Endothelial cell of umbilical vein (primary cell): ENCODE data around the gene P3H2. TPM values are rescaled to one million over a fixed set of nuclear protein-coding genes. Genes with fewer than 3 reads are reported as not detected.

ENCODE experiments used
- BruUV-seq: library from RNA; stranded (reverse); fragments of 400-500 nt; replicated peaks from 2 replicates; lab custom pipeline; 2021; lab: Mats Ljungman, UMichigan
- CTCF ChIA-PET: fragments of 300-600, 350-600 bp; sonication (Branson Sonifier 250); formaldehyde crosslinking; loops from one replicate; lab custom pipeline; 2021; ENCODE audit warnings: antibody characterized with exemption, inconsistent platforms; lab: Charles Lee
- POLR2A ChIA-PET: fragments of 300-600, 350-600 bp; sonication (Branson Sonifier 250); formaldehyde crosslinking; loops from one replicate; lab custom pipeline; 2021; ENCODE audit warnings: antibody characterized with exemption, inconsistent platforms; lab: Charles Lee
- DNase-seq: peaks from one replicate; pipeline ENCODE4 v3.0.0-alpha.2; 2011; ENCODE audit warnings: low read depth, low spot score
- FAIRE-seq: peaks from 2 replicates; lab custom pipeline; 2011; peaks lifted over from hg19 to GRCh38; lab: Jason Lieb, UNC
- H2AFZ ChIP-seq: 2 replicates; pipeline ENCODE4 v1.6.0; 2012; ENCODE audit warnings: low read depth, low read length, control low read depth, inconsistent platforms
- H3K27ac ChIP-seq: 2 replicates; pipeline ENCODE4 v1.5.1; 2011; ENCODE audit warnings: low read depth, mild to moderate bottlenecking, control low read depth, low read length, moderate library complexity; ENCODE audit not compliant: insufficient read depth
- H3K27me3 ChIP-seq, 2 experiments: 2 replicates each; pipeline versions ENCODE4 v1.6.0 to v1.6.1; 2011; ENCODE audit warnings: low read length in 2 of 2, mixed read lengths in 1 of 2; ENCODE audit not compliant: control insufficient read depth in 2 of 2, insufficient read depth in 2 of 2
- H3K36me3 ChIP-seq, 2 experiments: 2 replicates in 1 of 2; 3 replicates in 1 of 2; pipeline ENCODE4 v1.5.1; 2011; ENCODE audit warnings: low read length in 2 of 2, mild to moderate bottlenecking in 1 of 2, moderate library complexity in 1 of 2; ENCODE audit not compliant: control insufficient read depth in 2 of 2, insufficient read depth in 2 of 2; ENCODE audit errors: extremely low read depth in 1 of 2
- H3K4me1 ChIP-seq: 3 replicates; pipeline ENCODE4 v1.5.1; 2011; ENCODE audit warnings: mild to moderate bottlenecking, low read length; ENCODE audit not compliant: control insufficient read depth, insufficient read depth; ENCODE audit errors: extremely low read depth
- H3K4me2 ChIP-seq: 2 replicates; pipeline ENCODE4 v1.6.1; 2011; ENCODE audit warnings: low read length, control low read depth, mixed read lengths; ENCODE audit not compliant: insufficient read depth
- H3K4me3 ChIP-seq, 3 experiments: fragments of 200-600 bp in 1 of 3; sonication (generic), shearing (Covaris generic) in 1 of 3; replicated peaks in 1 of 3; 2 replicates each; pipeline ENCODE4 v1.5.1; 2011 to 2016; ENCODE audit warnings: control low read depth in 3 of 3, low read length in 3 of 3, mild to moderate bottlenecking in 2 of 3, inconsistent platforms in 1 of 3, low read depth in 1 of 3, moderate library complexity in 1 of 3; ENCODE audit not compliant: insufficient read depth in 1 of 3
- H3K79me2 ChIP-seq: 2 replicates; pipeline ENCODE4 v1.6.0; 2012; ENCODE audit warnings: low read length, inconsistent platforms; ENCODE audit not compliant: control insufficient read depth, insufficient read depth
- H3K9ac ChIP-seq: replicated peaks from 2 replicates; pipeline ENCODE3; 2011; ENCODE audit warnings: low read length, control low read depth; ENCODE audit not compliant: insufficient read depth; ENCODE audit errors: extremely low read depth
- H3K9me1 ChIP-seq: replicated peaks from 3 replicates; pipeline ENCODE4 v1.6.0; 2011; ENCODE audit warnings: mild to moderate bottlenecking, low read length; ENCODE audit not compliant: control insufficient read depth, insufficient read depth; ENCODE audit errors: extremely low read depth
- H3K9me3 ChIP-seq: replicated peaks from 2 replicates; pipeline ENCODE4 v1.5.1; 2012; ENCODE audit warnings: low read length, inconsistent platforms; ENCODE audit not compliant: control insufficient read depth, insufficient read depth
- H4K20me1 ChIP-seq: replicated peaks from 2 replicates; pipeline ENCODE3; 2011; ENCODE audit warnings: mild to moderate bottlenecking, low read length; ENCODE audit not compliant: control insufficient read depth, insufficient read depth; ENCODE audit errors: extremely low read depth
- CTCF ChIP-seq, 2 donors: IDR thresholded peaks; 1 replicate in 1 of 2; 2 replicates in 1 of 2; pipeline ENCODE4 v1.5.1; 2011; ENCODE audit warnings: low read length in 2 of 2, mild to moderate bottlenecking in 2 of 2, moderate library complexity in 2 of 2, control low read depth in 1 of 2, inconsistent platforms in 1 of 2, low read depth in 1 of 2; ENCODE audit not compliant: insufficient read depth in 1 of 2; ENCODE audit errors: extremely low read depth in 1 of 2
- EZH2 ChIP-seq: IDR thresholded peaks from 2 replicates; pipeline ENCODE4 v1.6.1; 2012; ENCODE audit warnings: borderline replicate concordance, low read depth, mild to moderate bottlenecking, moderate library complexity, low read length, inconsistent platforms; ENCODE audit not compliant: severe bottlenecking
- FOS ChIP-seq: IDR thresholded peaks from 2 replicates; pipeline ENCODE4 v1.6.1; 2011; ENCODE audit warnings: mild to moderate bottlenecking, low read length, moderate library complexity, borderline replicate concordance; ENCODE audit not compliant: insufficient read depth
- GATA2 ChIP-seq: IDR thresholded peaks from 2 replicates; pipeline ENCODE4 v1.7.0; 2011; ENCODE audit warnings: low read depth, mild to moderate bottlenecking, moderate library complexity, mixed read lengths, low read length; ENCODE audit not compliant: insufficient read length, insufficient read depth
- JUN ChIP-seq: IDR thresholded peaks from 2 replicates; pipeline ENCODE4 v1.6.1; 2011; ENCODE audit warnings: borderline replicate concordance, low read depth; ENCODE audit not compliant: insufficient read length, insufficient read depth
- MAX ChIP-seq: IDR thresholded peaks from 2 replicates; pipeline ENCODE4 v1.6.1; 2011; ENCODE audit not compliant: insufficient read depth, insufficient read length
- MYC ChIP-seq: IDR thresholded peaks from one replicate; pipeline ENCODE4 v1.6.1; 2011; ENCODE audit warnings: mild to moderate bottlenecking, low read depth, low read length
- POLR2A ChIP-seq: IDR thresholded peaks from 2 replicates; pipeline ENCODE4 v1.6.1; 2012; ENCODE audit warnings: low read depth, mild to moderate bottlenecking, control low read depth, low read length
- POLR2AphosphoS5 ChIP-seq: IDR thresholded peaks from 2 replicates; pipeline ENCODE4 v1.6.1; 2012; ENCODE audit warnings: low read depth, mild to moderate bottlenecking, control low read depth, low read length, moderate library complexity; ENCODE audit not compliant: insufficient read depth
- dilution Hi-C: fragments of 300-500 bp; cut with MboI; formaldehyde crosslinking; loops from one replicate; pipeline ENCODE4 v1.15.0; 2019; ENCODE audit warnings: low sequenced_read_pairs; ENCODE audit not compliant: extremely low pct_ligation_motif_present
- intact Hi-C: fragments of 100-400 bp; cut with micrococcal nuclease; formaldehyde crosslinking; loops from one replicate; pipeline ENCODE4 v1.10.0; 2022
- polyA plus RNA-seq, 4 experiments: library from polyadenylated mRNA; depleted of rRNA in 3 of 4; stranded (reverse) in 3 of 4; unstranded in 1 of 4; fragments of >200 nt; gene quantifications; 2 replicates each; pipeline versions ENCODE4 v1.2.1 to v1.2.3, GENCODE V29; 2011 to 2012; ENCODE audit warnings: missing spikeins in 1 of 4
- total RNA-seq: library from RNA; stranded (reverse); gene quantifications from 2 replicates; pipeline ENCODE4 v1.2.3, GENCODE V29; 2021

P3H2 gene
- total and polyA plus RNA-seq, 2 donors (not counting 3 experiments of a cell fraction or from before 2014, with no cell fraction given), result 6.6 to 6.8 TPM

- CTCF ChIA-PET, result interaction anchor here (1.4 to 2.5 kb wide), 2 partner anchors 10 to 192 kb away, joined by 5 to 17 read pairs; partner anchors contain the start of genes CLDN1 and P3H2
- H3K4me1 ChIP-seq, result no peaks in the 10 kb centered on the region
- no peaks in the 10 kb centered on the region for H3K9me1 ChIP-seq
- TF ChIP-seq EZH2 (no peak), CTCF (IDR thresholded peaks at IDR 0.05; ENCODE audit: extremely low read depth in 1 of 2, insufficient read depth in 1 of 2, low read depth in 1 of 2, low read length in 2 of 2) (no peak), GATA2 (no peak), MYC (no peak), MAX (no peak), POLR2A (no peak), JUN (no peak), FOS (no peak), POLR2AphosphoS5 (no peak)
- peaks cover 3 to 4% of the 10 kb centered on the region in 2 experiments for H3K27me3 ChIP-seq
- no peak overlapping the region for H3K4me2 ChIP-seq
- no peaks in the 10 kb centered on the region for H3K79me2 ChIP-seq
- no TSS peak for BruUV-seq
- H4K20me1 ChIP-seq, result no peaks in the 10 kb centered on the region
- no peak overlapping the region for H2AFZ ChIP-seq
- H3K9me3 ChIP-seq, result no peaks in the 10 kb centered on the region
- no peaks in the 10 kb centered on the region for H3K36me3 ChIP-seq
- no peak overlapping the region for H3K9ac ChIP-seq
- FAIRE-seq (no peak), DNase-seq (no peak)
- H3K27ac ChIP-seq, result no peak overlapping the region
- POLR2A ChIA-PET, result no interaction called here
- dilution Hi-C loops, result no loop called here
- H3K4me3 ChIP-seq, result no peak overlapping the region
- intact Hi-C loops, result no loop called here
Measured at GRCh38 chr3:190130037-190130436, 9.3 kb upstream of the P3H2 start.
